Hepatic stellate cell (primary cell): ENCODE measurements around the gene CXCL5.
A peak's percentile ranks its signal among the peaks of the same experiment; 100 is the strongest.
"Not testable (repeated sequence)": the region's sequence is repeated elsewhere in the genome, so short reads cannot be mapped to it uniquely, and the experiment has no call there.

Experiments used
- DNase-seq: peaks from one replicate; pipeline ENCODE4 v3.0.0; 2011; ENCODE audit warnings: low spot score

CXCL5 gene

DNA sequence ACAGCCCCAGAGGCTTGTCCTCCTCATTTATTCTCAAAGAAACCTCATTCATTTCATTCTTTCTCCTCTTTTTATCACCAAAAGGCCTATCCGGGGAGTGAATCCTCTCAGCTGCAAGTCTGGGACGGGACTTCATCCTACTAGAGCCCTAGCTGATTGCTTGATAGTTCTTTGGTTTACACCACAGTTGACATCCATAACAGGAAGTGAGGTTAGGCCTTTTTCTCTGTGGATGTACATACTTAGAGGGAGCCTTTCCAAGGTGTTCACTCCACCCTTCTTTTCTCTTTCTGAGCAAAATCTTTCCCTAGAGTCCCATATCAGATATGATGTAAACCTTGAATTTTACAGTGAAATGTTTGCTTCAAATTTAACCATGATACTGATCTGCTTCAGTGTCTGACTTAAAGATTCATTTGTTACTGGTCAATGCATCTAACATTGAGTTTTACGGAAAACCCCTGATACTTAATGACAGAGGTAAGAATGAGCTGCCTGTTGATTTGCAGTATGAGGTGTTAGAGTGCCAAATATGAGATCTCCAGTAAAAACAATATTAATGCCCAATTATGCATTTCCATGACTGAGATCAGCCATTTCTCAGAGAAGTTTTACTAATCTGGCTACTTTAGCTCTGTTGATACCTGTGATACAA is 16.8 kb upstream of the CXCL5 start:
- DNase-seq, result no peak

DNA sequence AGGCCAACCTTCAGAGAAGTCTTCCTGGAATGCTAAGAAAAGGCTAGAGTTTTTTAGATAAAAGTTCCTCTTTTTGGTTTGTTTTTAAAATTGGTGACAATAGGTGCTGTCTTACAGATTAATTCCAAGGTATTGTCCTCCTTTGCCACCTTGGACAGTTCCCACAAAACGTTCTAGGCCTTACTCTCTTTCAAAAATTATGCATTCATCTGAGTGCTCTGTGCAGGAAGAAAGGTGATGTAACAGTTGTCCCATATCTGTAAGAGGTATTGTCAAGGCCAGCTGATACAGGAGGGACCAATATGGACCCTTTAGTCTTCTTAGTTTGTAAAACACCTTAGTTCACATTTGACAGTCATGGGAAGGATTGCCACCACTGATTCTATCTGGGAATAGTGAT is 15.9 kb upstream of the CXCL5 start:
- no peak for DNase-seq

DNA sequence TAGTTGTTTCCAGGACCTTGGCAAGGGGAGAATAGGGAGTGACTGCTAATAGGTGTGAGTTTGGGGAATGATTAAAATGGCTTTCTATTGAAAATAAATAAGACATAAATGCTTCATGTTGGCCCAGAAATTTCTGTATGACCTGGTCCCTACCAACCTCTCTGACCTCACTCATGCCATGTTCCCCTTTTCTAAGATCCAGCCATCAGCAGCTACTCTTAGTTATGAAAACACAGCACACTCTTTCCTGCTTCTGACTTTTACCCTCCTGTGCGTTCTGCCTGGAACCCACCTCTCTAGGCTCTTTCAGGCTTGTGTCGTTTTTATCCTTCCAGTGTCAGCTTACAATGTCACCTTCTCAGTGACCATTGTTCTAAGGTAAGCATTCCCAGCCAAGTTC is 14.8 kb upstream of the CXCL5 start:
- no peak for DNase-seq

DNA sequence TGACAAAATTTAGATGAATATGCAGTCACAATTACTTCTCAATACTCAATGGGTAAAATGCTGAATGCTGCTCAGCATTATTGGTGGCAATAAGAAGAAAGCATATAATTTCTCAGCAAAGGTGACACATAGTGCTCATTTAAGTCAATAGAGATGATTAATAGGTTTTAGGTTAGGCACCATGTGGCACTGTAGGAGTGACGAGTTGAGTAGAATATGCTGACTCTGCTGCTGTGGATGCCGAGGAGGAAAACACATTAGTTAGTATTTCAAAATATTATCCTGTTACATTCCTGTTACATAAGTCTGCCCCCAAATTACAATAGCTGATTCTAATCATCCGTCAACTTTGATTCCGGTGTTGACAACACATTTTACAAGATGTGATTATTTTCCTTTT is 13.7 kb upstream of the CXCL5 start:
- DNase-seq, result no peak

DNA sequence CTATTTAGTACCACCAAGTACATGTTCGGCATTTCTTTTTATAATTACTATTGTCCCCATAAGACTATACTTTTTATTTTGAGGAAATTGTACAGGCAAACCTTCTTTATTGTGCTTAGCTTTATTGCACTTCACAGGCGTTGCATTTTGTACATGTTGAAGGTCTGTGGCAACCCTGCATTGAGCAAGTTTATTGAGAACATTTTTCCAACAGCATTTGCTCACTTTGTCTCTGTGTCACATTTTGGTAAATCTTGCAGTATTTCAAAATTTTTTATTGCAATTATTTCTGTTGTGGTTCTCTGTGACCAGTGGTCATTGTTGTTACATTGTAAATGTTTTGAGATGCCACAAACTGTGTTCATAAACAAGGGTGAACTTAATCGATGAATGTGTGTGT is 10.8 kb upstream of the CXCL5 start:
- DNase-seq, result no peak

DNA sequence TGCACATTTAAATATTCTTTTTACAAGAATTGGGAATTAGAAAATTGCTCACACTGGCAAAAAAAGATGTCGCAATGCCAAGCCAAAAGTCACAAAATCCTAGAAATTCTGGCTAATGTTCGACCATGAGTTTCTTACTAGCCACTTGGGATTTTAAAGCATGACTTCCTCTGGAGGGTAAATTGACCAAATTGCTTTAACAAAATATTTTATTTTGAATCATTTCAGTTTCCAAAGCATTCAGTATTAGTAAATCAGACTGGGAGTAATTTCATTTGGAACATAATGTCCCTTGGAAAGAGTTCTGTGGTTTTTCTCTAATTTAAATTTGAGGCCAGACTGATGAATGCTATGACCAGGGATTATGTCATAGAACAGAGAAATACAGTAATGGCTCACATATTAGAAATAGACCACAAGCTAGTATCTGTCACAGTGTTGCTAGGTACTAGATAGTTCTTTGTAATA is 7.6 kb upstream of the CXCL5 start:
- no peak for DNase-seq

DNA sequence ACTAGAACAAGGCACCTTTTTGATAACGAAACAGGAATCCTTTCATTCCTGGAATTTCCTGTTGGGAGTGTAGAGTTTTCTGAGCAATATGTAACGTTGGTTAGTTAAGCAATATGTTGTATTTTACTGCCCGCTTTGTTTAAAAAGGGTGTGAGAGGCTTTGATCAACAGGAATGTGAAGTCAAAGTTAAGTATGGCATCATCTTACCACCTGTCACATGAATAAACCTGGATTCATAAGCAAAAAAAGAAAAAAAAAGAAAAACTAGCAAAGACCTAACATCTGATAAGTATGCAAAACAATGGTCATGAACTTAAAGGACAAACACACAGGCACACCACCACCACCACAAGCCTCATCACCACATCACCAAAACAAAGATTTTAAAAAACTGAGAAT is 7.1 kb upstream of the CXCL5 start:
- no peak for DNase-seq

DNA sequence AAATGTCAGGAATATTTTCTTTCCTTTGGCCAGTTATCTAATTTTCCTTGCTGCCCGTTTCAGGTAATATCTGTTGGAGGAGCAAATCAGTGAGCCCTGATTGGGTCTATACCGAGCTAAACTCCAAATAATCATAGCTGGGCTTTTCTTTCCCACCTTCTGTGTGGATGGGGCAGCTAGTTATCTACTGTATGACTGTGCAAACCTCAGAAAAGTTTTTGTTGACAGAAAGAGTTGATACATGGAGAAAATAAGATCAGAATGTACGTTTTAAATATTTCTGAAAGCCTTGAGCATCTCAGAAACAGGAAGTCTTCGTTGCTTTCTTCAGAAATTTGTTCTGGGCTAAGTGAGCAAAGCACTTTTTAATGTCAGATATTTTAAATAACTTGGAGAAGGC is 6.2 kb upstream of the CXCL5 start:
- no peak for DNase-seq

DNA sequence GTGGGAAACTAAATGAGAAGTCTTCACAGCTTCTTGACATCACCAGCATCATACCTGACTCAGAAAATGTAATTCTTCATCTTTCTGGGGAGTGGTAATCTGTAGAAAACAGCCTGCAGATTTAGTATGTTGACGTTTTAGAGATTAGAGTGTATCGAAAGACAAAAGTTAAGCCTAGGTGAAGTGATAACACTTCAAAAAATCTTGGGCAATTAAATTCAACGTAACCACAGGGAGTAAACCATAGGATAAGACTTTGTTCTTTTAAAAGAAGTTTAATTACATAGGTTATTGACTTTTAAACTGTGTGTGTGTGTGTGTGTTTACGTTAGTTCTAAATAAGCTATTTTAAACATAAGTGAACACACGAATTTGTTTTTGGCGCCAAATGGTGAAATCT is 1.8 kb upstream of the CXCL5 start:
- no peak for DNase-seq

DNA sequence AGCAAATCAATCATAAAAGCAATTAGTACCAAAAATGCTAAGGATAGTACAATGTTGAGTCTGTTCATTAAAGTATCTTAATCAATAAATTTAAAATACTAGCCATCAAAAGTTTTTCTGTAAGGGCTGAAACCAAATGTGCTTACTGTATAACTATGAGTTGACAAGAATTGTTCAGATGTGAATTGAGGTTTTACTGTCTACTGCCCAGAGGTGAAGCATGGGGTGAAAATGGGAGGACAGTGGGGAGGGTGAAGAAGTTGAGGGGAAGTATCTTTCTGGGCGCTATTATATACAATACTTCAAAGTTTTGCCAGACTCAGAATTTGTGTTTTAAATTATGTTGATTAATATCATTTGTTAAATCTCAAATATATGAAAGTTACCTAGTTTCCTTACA is 6.4 kb downstream of the CXCL5 start:
- DNase-seq, result no peak

DNA sequence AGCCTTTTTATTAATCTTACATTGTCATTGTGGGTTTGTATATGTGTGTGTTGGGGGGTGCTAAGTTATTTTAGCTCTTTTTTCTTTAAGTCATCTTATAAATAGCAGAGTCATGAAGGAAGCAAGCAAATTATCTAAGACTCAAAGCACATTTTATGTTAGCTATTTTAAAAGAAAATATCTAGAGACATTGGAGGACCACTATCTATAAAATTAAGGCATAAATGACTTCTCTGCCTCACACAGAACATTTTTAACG is 6.8 kb downstream of the CXCL5 start:
- no peak for DNase-seq

DNA sequence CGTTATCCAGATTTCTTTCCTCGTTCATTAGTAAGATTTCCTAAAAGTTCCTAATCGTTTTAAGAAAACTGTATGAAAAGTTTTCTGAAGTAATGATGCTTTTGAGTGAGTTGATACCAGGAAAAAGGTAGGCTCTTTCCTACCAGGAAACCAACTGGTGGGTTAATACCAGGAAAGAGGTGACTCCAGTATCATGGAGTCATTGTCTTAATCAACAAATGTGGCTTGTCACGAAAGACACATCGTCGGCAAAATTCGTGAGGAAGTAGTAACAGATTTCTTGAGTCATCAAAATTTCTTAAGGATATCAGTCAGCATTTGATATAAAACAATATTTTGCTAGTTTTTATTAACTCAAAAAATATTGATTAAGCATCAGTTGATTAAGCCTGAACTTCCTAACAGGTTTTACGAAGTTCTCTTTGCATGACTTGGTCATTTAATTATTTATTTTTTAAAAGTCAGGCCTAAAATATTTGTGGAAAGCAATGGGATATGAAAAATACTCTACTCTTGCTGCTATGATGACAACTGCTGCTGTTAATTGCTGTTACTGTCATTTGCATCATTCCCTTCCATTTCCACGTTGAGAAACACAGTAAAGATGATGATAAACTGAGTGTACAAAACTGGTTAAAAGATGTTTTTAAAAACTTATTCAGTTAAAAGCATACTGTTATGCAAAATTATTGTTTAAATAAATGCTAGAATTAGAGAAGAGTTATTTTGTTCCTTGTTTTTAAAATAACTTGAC is 7.3 kb downstream of the CXCL5 start:
- DNase-seq, result no peak

DNA sequence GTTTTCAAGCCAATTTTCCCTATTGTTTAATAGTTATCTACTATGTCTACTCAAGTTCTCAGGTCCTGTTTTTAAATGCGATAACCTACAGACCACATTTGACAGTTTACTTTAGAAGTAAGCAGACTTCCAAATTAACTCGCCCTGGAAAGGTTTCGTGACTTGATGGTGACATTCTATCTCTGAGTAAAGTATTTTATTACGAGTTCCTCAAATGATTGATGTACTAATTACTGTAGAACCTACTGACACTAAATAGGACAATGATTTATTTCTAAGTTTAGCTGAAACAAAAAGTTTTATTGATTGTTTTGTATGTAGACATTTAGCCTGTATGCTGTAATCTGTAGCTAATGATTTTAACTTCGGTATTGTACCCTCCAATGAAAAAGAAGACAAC is 8.5 kb downstream of the CXCL5 start:
- no peak for DNase-seq

DNA sequence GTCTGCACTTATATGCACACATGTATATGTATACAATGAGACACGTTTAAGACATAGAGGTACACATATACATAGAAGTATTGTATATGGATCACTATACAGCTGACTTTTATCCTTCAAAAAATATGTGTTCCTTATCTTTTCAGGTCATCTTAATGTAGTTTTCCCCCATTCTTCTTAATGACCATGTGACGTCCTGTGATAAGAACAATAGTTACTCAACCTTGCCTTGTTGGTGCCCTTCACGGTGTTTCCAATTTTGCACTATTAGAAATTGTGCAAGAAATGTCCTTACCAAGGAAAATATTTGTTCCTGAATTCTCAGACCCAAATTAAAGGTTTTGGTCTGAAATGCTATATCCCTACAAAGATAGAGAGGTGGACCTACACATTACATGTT is 9.4 kb downstream of the CXCL5 start:
- no peak for DNase-seq

DNA sequence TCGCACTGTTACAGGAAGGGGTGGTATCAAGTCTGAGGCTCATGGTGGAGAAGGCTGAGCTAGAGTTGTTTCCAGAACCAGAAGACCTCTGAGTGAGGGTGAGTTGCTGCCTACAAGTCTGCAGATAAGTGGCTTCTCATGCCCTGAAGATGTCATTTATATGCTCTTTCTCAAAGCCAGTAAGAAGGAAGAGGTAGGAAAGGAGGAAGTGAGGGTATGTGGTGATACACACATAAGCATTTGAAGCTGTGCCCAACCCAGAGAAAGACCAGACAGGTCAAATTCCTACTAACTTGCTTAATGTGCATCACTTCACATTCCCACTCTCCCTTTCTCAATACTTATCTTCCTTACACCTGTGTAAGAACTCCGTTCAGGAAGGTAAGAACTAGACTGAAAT is 10.4 kb downstream of the CXCL5 start, which contains the start of gene PPBP:
Gene PPBP, minus strand, starts transcription at position 130 of the 400 bp plus-strand sequence. Its CDS starts 87 bp downstream, at position 43.
- no peak for DNase-seq

DNA sequence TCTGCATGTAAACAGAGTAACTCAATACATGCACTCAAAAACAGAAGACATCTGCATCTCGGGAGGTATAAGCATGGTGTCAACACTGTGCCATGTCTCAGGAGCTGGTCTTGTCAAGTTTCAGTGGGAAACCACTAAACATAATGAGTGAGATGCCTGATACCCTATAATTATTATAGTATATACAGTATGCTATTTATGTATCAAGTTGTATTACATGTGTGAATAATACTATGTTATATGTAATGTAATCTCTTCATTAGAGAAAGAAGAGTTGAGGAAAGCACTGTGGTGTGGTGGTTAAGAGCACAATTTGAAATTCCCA is 13.0 kb downstream of the CXCL5 start:
- no peak for DNase-seq

DNA sequence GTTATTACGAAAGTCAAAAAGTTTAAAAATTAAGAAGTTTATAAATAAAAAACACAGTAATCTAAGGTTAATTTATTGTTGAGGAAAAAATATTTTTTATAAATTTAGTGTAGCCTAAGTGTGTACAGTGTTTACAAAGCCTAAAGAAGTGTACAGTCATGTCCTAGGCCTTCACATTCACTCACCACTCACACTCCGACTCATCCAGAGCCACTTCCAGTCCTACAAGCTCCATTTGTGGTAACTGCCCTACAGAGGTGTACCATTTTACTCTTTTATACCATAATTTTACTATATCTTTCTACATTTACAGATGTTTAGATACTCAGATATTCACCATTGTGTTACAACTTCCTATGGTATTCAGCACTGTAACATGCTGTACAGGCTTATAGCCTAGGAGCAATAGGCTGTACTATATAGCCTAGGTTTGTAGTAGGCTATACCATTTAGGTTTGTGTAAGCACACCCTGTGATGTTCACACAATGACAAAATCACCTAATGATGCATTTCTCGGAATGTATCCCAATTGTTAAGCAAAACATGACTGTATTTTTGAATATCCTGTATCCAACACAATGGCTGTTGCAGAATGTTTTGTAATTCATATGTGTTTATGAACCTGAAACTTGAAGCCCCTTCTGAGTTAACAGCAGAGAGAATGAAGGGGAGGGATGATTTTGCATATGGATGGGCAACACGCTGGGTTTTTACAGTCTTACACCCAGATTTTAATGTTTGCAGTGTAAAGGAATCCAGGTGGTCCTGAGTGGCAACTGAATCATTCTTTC is 13.5 kb downstream of the CXCL5 start:
- DNase-seq, result no peak

DNA sequence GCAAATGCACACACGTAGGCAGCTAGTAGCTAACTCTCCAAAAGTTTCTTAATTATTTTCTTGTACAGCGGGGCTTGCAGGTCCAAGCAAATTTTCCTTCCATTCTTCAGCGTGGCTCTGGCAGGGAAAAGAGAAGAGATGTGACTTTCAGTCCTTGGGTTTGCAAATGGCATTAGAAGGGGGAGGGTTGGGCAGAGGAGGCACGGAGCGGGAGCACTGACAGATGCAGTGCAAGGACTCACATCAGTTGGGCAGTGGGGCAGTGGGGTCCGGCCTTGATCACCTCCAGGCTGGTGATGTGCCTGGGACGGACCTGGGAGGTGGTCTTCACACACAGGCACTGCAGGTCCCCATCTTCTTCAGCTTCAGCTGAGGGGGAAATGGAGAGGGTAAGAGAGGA is 17.3 kb downstream of the CXCL5 start:
- not testable (repeated sequence) for DNase-seq

DNA sequence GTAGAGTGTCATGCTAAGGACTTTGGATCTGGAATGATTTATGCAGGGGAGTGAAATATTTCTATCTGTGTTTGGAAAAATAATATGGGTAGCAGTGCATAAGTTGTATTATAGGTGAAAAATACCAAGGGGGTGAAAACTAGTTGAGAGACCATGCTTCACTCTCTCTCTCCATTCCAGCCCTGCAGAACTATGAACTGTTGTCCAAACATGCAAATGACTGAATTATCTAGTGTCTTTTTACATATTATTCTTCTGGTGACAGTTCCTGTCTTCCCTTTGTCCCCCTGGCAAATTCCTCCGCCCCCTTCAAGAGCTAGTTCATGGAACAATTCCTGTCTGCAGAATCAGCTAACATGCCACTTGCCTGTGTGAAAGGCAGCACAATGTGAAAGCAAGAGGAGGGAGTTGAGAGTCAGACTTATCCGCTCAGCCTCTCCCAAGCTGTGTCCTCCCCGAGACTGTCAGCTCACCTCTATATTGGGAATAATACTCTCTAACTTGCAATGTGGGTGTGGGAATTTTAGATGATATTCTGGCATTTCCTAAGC is 19.0 kb downstream of the CXCL5 start:
- DNase-seq, result no peak

DNA sequence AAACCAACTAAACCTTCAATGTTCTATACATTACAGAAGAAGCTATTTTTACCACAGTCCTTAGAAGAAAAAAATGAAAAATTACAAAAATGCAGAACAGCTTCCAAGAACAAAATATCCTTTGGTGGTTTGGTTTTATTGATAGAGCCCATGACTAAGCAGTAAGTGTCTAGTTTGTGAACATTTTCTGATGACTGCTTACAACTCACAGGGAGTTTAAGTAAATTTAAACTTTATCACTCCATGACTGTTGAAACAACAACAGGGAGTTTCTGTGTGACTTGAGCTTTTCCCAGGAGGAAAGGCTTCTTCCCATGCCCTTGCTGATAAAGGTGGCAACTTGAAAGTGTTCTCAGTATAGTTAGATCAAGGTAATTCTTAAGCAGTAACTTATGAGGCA is 19.6 kb downstream of the CXCL5 start:
- peak; percentile 43 for DNase-seq

DNA sequence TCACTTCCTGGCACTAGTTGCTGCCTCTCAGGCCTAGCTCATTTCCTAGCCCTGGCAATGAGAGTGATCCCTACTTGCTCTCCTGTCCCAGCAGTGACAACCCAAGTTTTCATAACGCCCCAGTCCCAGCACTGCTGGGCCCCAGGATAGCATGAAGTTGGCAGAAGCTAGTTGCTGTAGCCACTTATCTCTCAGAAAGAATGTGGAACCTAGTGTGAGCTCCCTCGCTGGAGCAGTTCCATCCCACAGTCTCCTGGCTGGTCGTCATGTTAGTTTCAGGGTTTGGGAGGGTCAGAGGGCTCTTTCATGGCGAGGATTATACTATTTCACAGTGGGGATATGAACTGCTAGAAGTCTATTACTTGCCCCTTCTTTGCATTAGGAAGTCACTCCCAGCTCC is 21.8 kb downstream of the CXCL5 start:
- DNase-seq, result peak; percentile 9

DNA sequence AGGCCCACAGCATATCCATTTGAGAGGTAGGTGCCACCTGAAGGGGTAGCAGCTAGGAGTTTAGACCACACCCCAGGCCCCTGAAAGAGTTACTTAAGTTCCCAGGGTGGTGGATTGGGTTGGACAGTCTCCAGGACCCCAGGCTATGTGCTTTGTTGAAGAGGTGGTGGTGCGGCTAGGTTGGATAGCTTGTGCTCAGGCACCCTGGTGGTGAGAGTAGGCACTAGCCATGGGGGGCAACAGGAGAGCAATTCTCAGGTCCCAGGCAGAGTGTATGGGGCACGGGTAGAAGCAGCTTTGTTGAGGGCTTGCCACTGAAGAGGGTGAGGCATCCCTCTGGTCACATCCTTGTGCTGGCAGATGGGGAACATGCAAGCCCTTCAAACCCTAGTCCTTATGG is 22.3 kb downstream of the CXCL5 start:
- DNase-seq, result no peak

DNA sequence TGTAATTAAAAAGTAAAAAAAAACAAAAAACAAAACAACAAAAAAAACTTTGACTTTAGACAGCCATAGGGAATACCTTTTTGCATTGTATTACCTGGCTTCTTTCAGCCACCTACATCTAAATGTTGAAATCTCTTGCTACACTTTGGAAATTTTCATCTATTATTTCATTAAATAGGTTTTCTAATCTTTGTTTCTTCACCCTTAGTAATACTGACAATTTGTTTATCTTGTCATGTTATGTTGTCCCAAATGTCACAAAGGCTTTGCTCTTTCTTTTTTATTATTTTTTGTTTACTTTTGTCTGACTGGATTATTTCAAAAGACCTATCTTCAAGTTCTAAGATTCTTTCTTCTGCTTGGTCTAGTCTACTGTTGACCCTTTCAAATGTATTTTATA is 24.1 kb downstream of the CXCL5 start:
- no peak for DNase-seq
